ENCODE data around the gene SELENOP.

DNA sequence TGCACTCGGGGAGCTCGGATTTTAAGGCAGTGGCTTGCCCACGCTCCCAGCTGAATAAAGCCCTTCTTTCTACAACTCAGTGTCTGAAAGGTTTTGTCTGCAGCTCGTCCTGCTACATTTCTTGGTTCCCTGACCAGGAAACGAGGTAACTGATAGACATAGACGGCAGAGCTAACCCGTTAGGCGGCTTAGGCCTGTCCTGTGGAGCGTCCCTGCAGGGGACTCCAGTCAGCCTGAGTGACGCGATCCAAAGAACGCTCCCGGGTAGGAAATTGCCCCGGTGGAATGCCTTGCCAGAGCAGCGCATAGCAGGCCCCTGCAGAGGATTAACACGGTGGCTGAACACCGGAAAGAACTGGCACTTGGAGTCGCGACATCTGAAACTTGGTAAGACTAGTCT is 1.8 kb upstream of the SELENOP start:
- TF ChIP-seq POLR2AphosphoS5 (IDR thresholded peaks at IDR 0.05) (no peak), SMC3 (conservative IDR thresholded peaks at IDR 0.05; ENCODE audit: poor library complexity) (no peak), EZH2 (IDR thresholded peaks at IDR 0.05; ENCODE audit: borderline replicate concordance, insufficient read depth, low read length, poor library complexity, severe bottlenecking) (no peak), TAF1 (IDR thresholded peaks at IDR 0.05; ENCODE audit: low read depth) (no peak)
- TF ChIP-seq, protein P1, sequence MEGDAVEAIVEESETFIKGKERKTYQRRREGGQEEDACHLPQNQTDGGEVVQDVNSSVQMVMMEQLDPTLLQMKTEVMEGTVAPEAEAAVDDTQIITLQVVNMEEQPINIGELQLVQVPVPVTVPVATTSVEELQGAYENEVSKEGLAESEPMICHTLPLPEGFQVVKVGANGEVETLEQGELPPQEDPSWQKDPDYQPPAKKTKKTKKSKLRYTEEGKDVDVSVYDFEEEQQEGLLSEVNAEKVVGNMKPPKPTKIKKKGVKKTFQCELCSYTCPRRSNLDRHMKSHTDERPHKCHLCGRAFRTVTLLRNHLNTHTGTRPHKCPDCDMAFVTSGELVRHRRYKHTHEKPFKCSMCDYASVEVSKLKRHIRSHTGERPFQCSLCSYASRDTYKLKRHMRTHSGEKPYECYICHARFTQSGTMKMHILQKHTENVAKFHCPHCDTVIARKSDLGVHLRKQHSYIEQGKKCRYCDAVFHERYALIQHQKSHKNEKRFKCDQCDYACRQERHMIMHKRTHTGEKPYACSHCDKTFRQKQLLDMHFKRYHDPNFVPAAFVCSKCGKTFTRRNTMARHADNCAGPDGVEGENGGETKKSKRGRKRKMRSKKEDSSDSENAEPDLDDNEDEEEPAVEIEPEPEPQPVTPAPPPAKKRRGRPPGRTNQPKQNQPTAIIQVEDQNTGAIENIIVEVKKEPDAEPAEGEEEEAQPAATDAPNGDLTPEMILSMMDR (IDR thresholded peaks at IDR 0.05; ENCODE audit: poor library complexity, severe bottlenecking) = no peak
- TF ChIP-seq, protein P2, sequence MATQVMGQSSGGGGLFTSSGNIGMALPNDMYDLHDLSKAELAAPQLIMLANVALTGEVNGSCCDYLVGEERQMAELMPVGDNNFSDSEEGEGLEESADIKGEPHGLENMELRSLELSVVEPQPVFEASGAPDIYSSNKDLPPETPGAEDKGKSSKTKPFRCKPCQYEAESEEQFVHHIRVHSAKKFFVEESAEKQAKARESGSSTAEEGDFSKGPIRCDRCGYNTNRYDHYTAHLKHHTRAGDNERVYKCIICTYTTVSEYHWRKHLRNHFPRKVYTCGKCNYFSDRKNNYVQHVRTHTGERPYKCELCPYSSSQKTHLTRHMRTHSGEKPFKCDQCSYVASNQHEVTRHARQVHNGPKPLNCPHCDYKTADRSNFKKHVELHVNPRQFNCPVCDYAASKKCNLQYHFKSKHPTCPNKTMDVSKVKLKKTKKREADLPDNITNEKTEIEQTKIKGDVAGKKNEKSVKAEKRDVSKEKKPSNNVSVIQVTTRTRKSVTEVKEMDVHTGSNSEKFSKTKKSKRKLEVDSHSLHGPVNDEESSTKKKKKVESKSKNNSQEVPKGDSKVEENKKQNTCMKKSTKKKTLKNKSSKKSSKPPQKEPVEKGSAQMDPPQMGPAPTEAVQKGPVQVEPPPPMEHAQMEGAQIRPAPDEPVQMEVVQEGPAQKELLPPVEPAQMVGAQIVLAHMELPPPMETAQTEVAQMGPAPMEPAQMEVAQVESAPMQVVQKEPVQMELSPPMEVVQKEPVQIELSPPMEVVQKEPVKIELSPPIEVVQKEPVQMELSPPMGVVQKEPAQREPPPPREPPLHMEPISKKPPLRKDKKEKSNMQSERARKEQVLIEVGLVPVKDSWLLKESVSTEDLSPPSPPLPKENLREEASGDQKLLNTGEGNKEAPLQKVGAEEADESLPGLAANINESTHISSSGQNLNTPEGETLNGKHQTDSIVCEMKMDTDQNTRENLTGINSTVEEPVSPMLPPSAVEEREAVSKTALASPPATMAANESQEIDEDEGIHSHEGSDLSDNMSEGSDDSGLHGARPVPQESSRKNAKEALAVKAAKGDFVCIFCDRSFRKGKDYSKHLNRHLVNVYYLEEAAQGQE (IDR thresholded peaks at IDR 0.05; ENCODE audit: borderline replicate concordance) = no peak

All from neural cell (in vitro differentiated cells).